Left ventricle myocardium inferior (tissue), 1 donor: Measurements from ENCODE around the gene EHD1. TPM values are rescaled to one million over a fixed set of nuclear protein-coding genes. Genes with fewer than 3 reads are reported as not detected.

Source experiments
- DNase-seq: peaks from one replicate; pipeline ENCODE4 v3.0.0-alpha.2; 2020
- H3K27ac ChIP-seq: fragments of 200-600 bp; replicated peaks from 2 replicates; pipeline ENCODE4 v1.8.0; 2021
- H3K27me3 ChIP-seq: fragments of 200-600 bp; 2 replicates; pipeline ENCODE4 v1.8.0; 2021; ENCODE audit warnings: low read depth
- H3K36me3 ChIP-seq: fragments of 200-600 bp; 2 replicates; pipeline ENCODE4 v1.8.0; 2021
- H3K4me1 ChIP-seq: fragments of 200-600 bp; 2 replicates; pipeline ENCODE4 v1.8.0; 2021
- H3K4me3 ChIP-seq: fragments of 200-600 bp; 2 replicates; pipeline ENCODE4 v1.8.0; 2021; ENCODE audit warnings: mild to moderate bottlenecking, moderate library complexity
- H3K9me3 ChIP-seq: fragments of 200-600 bp; replicated peaks from 2 replicates; pipeline ENCODE4 v1.8.0; 2021
- CTCF ChIP-seq: fragments of 200-600 bp; IDR thresholded peaks from 2 replicates; pipeline ENCODE4 v1.8.0; 2021; ENCODE audit warnings: antibody characterized with exemption, mild to moderate bottlenecking, borderline replicate concordance
- intact Hi-C: fragments of 100-400 bp; cut with micrococcal nuclease; formaldehyde crosslinking; loops from one replicate; pipeline ENCODE4 v1.11.0; 2022
- total RNA-seq: library from RNA; stranded (reverse); fragmentation: NEBNext Ultra II Directional; extraction: Animal tissue kit (Norgen Biotek cat#: 25700); gene quantifications from one replicate; pipeline ENCODE4 v1.2.1, GENCODE V29; 2021
- donor health status: DM: no; HTN: yes; CAD: no; lungs with severe emphysema.

The EHD1 gene
- total RNA-seq, 1 donor from 2014 or later: 40.3 TPM

GRCh38 chr11:64900263-64900678 lies 21.9 kb upstream of the EHD1 start:
- no peaks in the 10 kb centered on the region for H3K4me1 ChIP-seq
- no peaks in the 10 kb centered on the region for H3K9me3 ChIP-seq
- peaks cover 91% of the 10 kb centered on the region for H3K36me3 ChIP-seq
- H3K27me3 ChIP-seq: no peaks in the 10 kb centered on the region
- H3K27ac ChIP-seq: no peak overlapping the region
- TF ChIP-seq CTCF: no peak
- H3K4me3 ChIP-seq: no peak overlapping the region
- no peak for DNase-seq
- intact Hi-C loops: no loop called here

- Histone ChIP-seq H3K4me3 (no peak overlapping the region), H3K4me1 (peaks cover 11% of the 10 kb centered on the region), H3K36me3 (peaks cover 78% of the 10 kb centered on the region), H3K27me3 (no peaks in the 10 kb centered on the region), H3K9me3 (no peaks in the 10 kb centered on the region), H3K27ac (no peak overlapping the region)
- TF ChIP-seq CTCF: no peak
- no peak for DNase-seq
- intact Hi-C loops: no loop called here
Observed at GRCh38 chr11:64898541-64898940, 20.1 kb upstream of the EHD1 start.

GRCh38 chr11:64898076-64898445 lies 19.6 kb upstream of the EHD1 start:
- H3K4me3 ChIP-seq: no peak overlapping the region
- H3K9me3 ChIP-seq: no peaks in the 10 kb centered on the region
- H3K36me3 ChIP-seq: peaks cover 73% of the 10 kb centered on the region
- H3K4me1 ChIP-seq: peaks cover 16% of the 10 kb centered on the region
- no peak for TF ChIP-seq CTCF
- intact Hi-C loops: no loop called here
- no peaks in the 10 kb centered on the region for H3K27me3 ChIP-seq
- no peak overlapping the region for H3K27ac ChIP-seq
- DNase-seq: no peak

GRCh38 chr11:64897381-64898075 lies 19.1 kb upstream of the EHD1 start:
- DNase-seq: no peak
- intact Hi-C loops: no loop called here
- no peak overlapping the region for H3K27ac ChIP-seq
- no peak overlapping the region for H3K4me3 ChIP-seq
- no peaks in the 10 kb centered on the region for H3K27me3 ChIP-seq
- H3K36me3 ChIP-seq: peaks cover 68% of the 10 kb centered on the region
- no peaks in the 10 kb centered on the region for H3K9me3 ChIP-seq
- TF ChIP-seq CTCF: no peak
- H3K4me1 ChIP-seq: peaks cover 21% of the 10 kb centered on the region

- intact Hi-C loops: no loop called here
- Histone ChIP-seq H3K4me3 (no peak overlapping the region), H3K4me1 (peaks cover 31% of the 10 kb centered on the region), H3K27ac (no peak overlapping the region), H3K36me3 (peaks cover 58% of the 10 kb centered on the region), H3K27me3 (no peaks in the 10 kb centered on the region), H3K9me3 (no peaks in the 10 kb centered on the region)
- TF ChIP-seq CTCF: no peak
- DNase-seq: no peak
Observed at GRCh38 chr11:64896448-64897022, 18.1 kb upstream of the EHD1 start.
